ENCODE data around the gene INPP4B. TPM values are rescaled to one million over a fixed set of nuclear protein-coding genes. Genes with fewer than 3 reads are reported as not detected.
A peak's percentile ranks its signal among the peaks of the same experiment; 100 is the strongest.

The INPP4B gene
- total RNA-seq, 1 experiment from 2014 or later: 114 TPM

- intact Hi-C loops (cut with micrococcal nuclease; ENCODE audit: unreplicated experiment): no loop called here
- H3K27ac Mint-ChIP-seq (ENCODE audit: unreplicated experiment): peak overlapping the region; percentile 60
- no peak overlapping the region for H3K4me3 Mint-ChIP-seq (ENCODE audit: low read depth, unreplicated experiment)
These were observed 530.1 kb downstream of the INPP4B start for GRCh38 chr4:142316025-142316424.

GRCh38 chr4:142314686-142315085, 531.4 kb downstream of the INPP4B start:
- Mint-ChIP-seq H3K36me3 (ENCODE audit: insufficient read depth, unreplicated experiment) (peaks cover 23% of the 10 kb centered on the region), H3K27ac (ENCODE audit: unreplicated experiment) (peak overlapping the region; percentile 60), H3K9me3 (ENCODE audit: low read depth, unreplicated experiment) (no peaks in the 10 kb centered on the region), H3K4me3 (ENCODE audit: low read depth, unreplicated experiment) (peak overlapping the region; percentile 39), H3K27me3 (ENCODE audit: unreplicated experiment) (no peaks in the 10 kb centered on the region), H3K4me1 (ENCODE audit: low read depth, unreplicated experiment) (peaks cover 40% of the 10 kb centered on the region)
- no TSS peak for BruUV-seq (replicated peaks)
- intact Hi-C loops (cut with micrococcal nuclease; ENCODE audit: unreplicated experiment): no loop called here
- peak; percentile 47 for DNase-seq
- TF ChIP-seq CTCF (IDR thresholded peaks at IDR 0.05; ENCODE audit: unreplicated experiment): no peak
- CTCF ChIA-PET: interaction anchor here (0.6 to 1.0 kb wide), 3 partner anchors 22 to 69 kb away, joined by 3 to 7 read pairs (median 3); no protein-coding TSS in a partner anchor

More at GRCh38 chr4:142316025-142316424, 530.1 kb downstream of the INPP4B start:
- no TSS peak for BruUV-seq (replicated peaks)
- Mint-ChIP-seq H3K36me3 (ENCODE audit: insufficient read depth, unreplicated experiment) (peaks cover 19% of the 10 kb centered on the region), H3K27me3 (ENCODE audit: unreplicated experiment) (no peaks in the 10 kb centered on the region), H3K4me1 (ENCODE audit: low read depth, unreplicated experiment) (peaks cover 40% of the 10 kb centered on the region), H3K9me3 (ENCODE audit: low read depth, unreplicated experiment) (no peaks in the 10 kb centered on the region)
- DNase-seq: no peak
- no peak for TF ChIP-seq CTCF (IDR thresholded peaks at IDR 0.05; ENCODE audit: unreplicated experiment)
- CTCF ChIA-PET: no interaction called here

- Mint-ChIP-seq H3K27me3 (ENCODE audit: unreplicated experiment) (no peaks in the 10 kb centered on the region), H3K27ac (ENCODE audit: unreplicated experiment) (peak overlapping the region; percentile 60), H3K4me1 (ENCODE audit: low read depth, unreplicated experiment) (peaks cover 40% of the 10 kb centered on the region), H3K9me3 (ENCODE audit: low read depth, unreplicated experiment) (no peaks in the 10 kb centered on the region), H3K36me3 (ENCODE audit: insufficient read depth, unreplicated experiment) (peaks cover 23% of the 10 kb centered on the region), H3K4me3 (ENCODE audit: low read depth, unreplicated experiment) (peak overlapping the region; percentile 39)
- TF ChIP-seq CTCF (IDR thresholded peaks at IDR 0.05; ENCODE audit: unreplicated experiment): no peak
- no peak for DNase-seq
- TSS peak; percentile 24 for BruUV-seq (replicated peaks)
- CTCF ChIA-PET: interaction anchor here (0.8 to 1.0 kb wide), 2 partner anchors 21 to 33 kb away, joined by 3 to 7 read pairs; no protein-coding TSS in a partner anchor
- intact Hi-C loops (cut with micrococcal nuclease; ENCODE audit: unreplicated experiment): no loop called here
These were observed 531.9 kb downstream of the INPP4B start for GRCh38 chr4:142314247-142314646.

DNA sequence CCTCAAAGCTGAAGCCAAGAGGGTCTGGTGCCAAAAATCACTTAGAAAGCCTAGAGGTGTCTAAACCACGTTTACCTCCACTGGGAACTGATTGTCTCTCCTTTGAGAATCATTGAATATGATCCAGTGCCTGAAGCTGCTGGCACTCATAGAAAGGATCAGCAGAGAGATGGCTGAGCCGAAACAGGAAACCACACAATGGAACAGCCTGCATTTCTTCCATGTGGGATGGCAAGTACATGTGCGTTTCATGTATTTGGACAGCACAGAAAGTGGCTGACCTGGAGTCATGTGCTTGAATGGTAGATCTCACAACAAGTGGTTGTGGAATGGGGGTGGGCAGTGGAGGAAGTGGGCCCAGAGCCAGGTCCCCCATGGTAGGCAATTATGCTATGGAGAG, 533.7 kb downstream of the INPP4B start:
- H3K27ac Mint-ChIP-seq (ENCODE audit: unreplicated experiment): no peak overlapping the region
- H3K9me3 Mint-ChIP-seq (ENCODE audit: low read depth, unreplicated experiment): no peaks in the 10 kb centered on the region
- TF ChIP-seq CTCF (IDR thresholded peaks at IDR 0.05; ENCODE audit: unreplicated experiment): no peak
- intact Hi-C loops (cut with micrococcal nuclease; ENCODE audit: unreplicated experiment): no loop called here
- no peak overlapping the region for H3K4me3 Mint-ChIP-seq (ENCODE audit: low read depth, unreplicated experiment)
- H3K4me1 Mint-ChIP-seq (ENCODE audit: low read depth, unreplicated experiment): peaks cover 32% of the 10 kb centered on the region
- CTCF ChIA-PET: no interaction called here
- H3K36me3 Mint-ChIP-seq (ENCODE audit: insufficient read depth, unreplicated experiment): peaks cover 24% of the 10 kb centered on the region
- BruUV-seq (replicated peaks): no TSS peak
- no peak for DNase-seq
- no peaks in the 10 kb centered on the region for H3K27me3 Mint-ChIP-seq (ENCODE audit: unreplicated experiment)
